ENCODE results near the gene SLC39A11. TPM values are rescaled to one million over a fixed set of nuclear protein-coding genes. Genes with fewer than 3 reads are reported as not detected.

SLC39A11 gene
- total and polyA plus RNA-seq, 4 donors, result 9.3 to 49.3 (median 24.7) TPM

GRCh38 chr17:72975509-72975908 lies 117.0 kb downstream of the SLC39A11 start:
- H3K4me1 ChIP-seq (ENCODE audit: control insufficient read depth in 5 of 5, insufficient read depth in 5 of 5, low read length in 5 of 5), result peaks cover 0 to 20% (median 4%) of the 10 kb centered on the region in 5 donors
- H3K27ac ChIP-seq (ENCODE audit: low read depth in 1 of 2, low read length in 1 of 2), result no peak overlapping the region
- WGBS, 2 donors, result 100% methylated on average over 2 of the region's 2 CpGs
- ATAC-seq (ENCODE audit: insufficient read depth, low FRiP score) (no peak), DNase-seq (no peak)
- H3K9ac ChIP-seq (ENCODE audit: insufficient read depth in 1 of 2, low read length in 2 of 2), result no peak overlapping the region
- no peaks in the 10 kb centered on the region for H3K9me3 ChIP-seq (ENCODE audit: control insufficient read depth in 4 of 4, insufficient read depth in 3 of 4, low read length in 3 of 4)
- no peak for TF ChIP-seq CTCF (IDR thresholded peaks at IDR 0.05; ENCODE audit: control extremely low read depth, extremely low read depth)
- H3K27me3 ChIP-seq (ENCODE audit: control insufficient read depth in 3 of 3, insufficient read depth in 3 of 3, low read length in 2 of 3), result no peaks in the 10 kb centered on the region
- H3K36me3 ChIP-seq (ENCODE audit: control insufficient read depth in 4 of 4, insufficient read depth in 4 of 4, low read length in 4 of 4), result no peaks in the 10 kb centered on the region
- no peak overlapping the region for H3K4me3 ChIP-seq

- Histone ChIP-seq H3K9me3 (ENCODE audit: control insufficient read depth in 4 of 4, insufficient read depth in 3 of 4, low read length in 3 of 4) (no peaks in the 10 kb centered on the region), H3K36me3 (ENCODE audit: control insufficient read depth in 4 of 4, insufficient read depth in 4 of 4, low read length in 4 of 4) (no peaks in the 10 kb centered on the region), H3K9ac (ENCODE audit: insufficient read depth in 1 of 2, low read length in 2 of 2) (no peak overlapping the region), H3K27me3 (ENCODE audit: control insufficient read depth in 3 of 3, insufficient read depth in 3 of 3, low read length in 2 of 3) (no peaks in the 10 kb centered on the region), H3K4me1 (ENCODE audit: control insufficient read depth in 5 of 5, insufficient read depth in 5 of 5, low read length in 5 of 5) (peaks cover 0 to 20% (median 4%) of the 10 kb centered on the region in 5 donors), H3K4me3 (no peak overlapping the region), H3K27ac (ENCODE audit: low read depth in 1 of 2, low read length in 1 of 2) (no peak overlapping the region)
- WGBS, 2 donors, result 88 to 92% methylated on average over 4 of the region's 4 CpGs
- ATAC-seq (ENCODE audit: insufficient read depth, low FRiP score), result no peak
- no peak for TF ChIP-seq CTCF (IDR thresholded peaks at IDR 0.05; ENCODE audit: control extremely low read depth, extremely low read depth)
- DNase-seq, result no peak
Observed at GRCh38 chr17:72974605-72975232, 117.8 kb downstream of the SLC39A11 start.

- no peaks in the 10 kb centered on the region for H3K9me3 ChIP-seq (ENCODE audit: control insufficient read depth in 4 of 4, insufficient read depth in 3 of 4, low read length in 3 of 4)
- TF ChIP-seq CTCF (IDR thresholded peaks at IDR 0.05; ENCODE audit: control extremely low read depth, extremely low read depth), result no peak
- H3K4me3 ChIP-seq, result no peak overlapping the region
- no peaks in the 10 kb centered on the region for H3K27me3 ChIP-seq (ENCODE audit: control insufficient read depth in 3 of 3, insufficient read depth in 3 of 3, low read length in 2 of 3)
- ATAC-seq (ENCODE audit: insufficient read depth, low FRiP score), result no peak
- no peaks in the 10 kb centered on the region for H3K36me3 ChIP-seq (ENCODE audit: control insufficient read depth in 4 of 4, insufficient read depth in 4 of 4, low read length in 4 of 4)
- no peak overlapping the region for H3K27ac ChIP-seq (ENCODE audit: low read depth in 1 of 2, low read length in 1 of 2)
- H3K9ac ChIP-seq (ENCODE audit: insufficient read depth in 1 of 2, low read length in 2 of 2), result no peak overlapping the region
- DNase-seq, result no peak
- peaks cover 0 to 10% (median 4%) of the 10 kb centered on the region in 5 donors for H3K4me1 ChIP-seq (ENCODE audit: control insufficient read depth in 5 of 5, insufficient read depth in 5 of 5, low read length in 5 of 5)
- WGBS, 2 donors, result 73 to 80% methylated on average over 9 of the region's 9 CpGs
Observed at GRCh38 chr17:72972263-72972951, 120.1 kb downstream of the SLC39A11 start.

Data from lung (tissue), 12 donors.